GM18502 (cell line): ENCODE data around the gene RGS16.
A peak's percentile ranks its signal among the peaks of the same experiment; 100 is the strongest.

ENCODE experiments used
- ATAC-seq: cut with Tn5 transposase; IDR thresholded peaks from one replicate; pipeline ENCODE4 v1.9.1; 2021; ENCODE audit warnings: mild to moderate bottlenecking; ENCODE audit not compliant: unreplicated experiment, poor library complexity

Gene RGS16

DNA sequence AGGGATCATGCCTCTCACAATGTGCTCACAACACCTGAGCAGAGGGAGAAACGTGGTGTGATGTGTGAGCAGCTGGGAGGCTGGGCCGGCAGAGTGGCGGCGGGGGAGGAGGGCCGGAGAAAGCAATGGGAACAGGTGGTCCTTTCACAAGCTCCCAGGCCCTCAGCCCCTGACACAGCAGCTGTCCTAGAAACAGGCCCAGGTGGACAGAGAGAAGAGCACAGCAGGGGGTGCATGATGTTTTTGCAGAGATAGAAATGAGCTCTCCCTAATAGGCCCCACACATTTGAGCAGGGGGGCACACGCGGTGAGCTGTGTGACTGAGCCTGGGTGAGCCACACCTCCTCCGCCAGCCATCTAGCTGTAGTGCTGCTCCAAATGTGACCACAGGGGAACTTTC, 7.6 kb upstream of the RGS16 start:
- no peak for ATAC-seq

GRCh38 chr1:182611326-182611725, 7.1 kb upstream of the RGS16 start:
- no peak for ATAC-seq

DNA sequence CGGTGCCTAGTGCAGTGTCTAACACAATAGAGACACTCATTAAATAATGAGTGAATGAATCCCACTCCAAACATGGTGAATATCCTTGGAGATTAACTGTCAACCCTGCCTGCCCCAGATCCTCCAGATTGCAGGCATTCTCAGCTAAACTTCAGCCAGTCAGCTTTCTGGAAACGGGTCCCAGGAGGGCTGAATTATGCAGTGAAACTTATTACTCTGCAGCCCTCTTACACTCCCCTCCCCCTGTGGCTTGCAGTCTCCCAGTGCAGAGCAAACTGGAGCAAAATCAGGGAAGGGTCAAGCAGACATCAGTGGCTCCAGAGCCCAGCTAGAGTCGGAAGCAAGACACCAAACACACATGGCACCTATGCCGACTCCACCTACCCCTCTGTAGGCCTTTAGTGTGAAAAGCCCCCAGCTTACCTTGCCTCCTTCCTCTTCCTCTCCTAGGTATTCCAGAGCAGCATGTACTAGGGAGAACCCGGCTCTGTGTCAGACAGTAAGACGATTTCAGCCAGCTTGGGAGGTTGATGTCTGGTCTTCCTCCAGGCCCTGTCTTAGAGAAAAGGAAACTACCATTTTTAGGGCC, 6.5 kb upstream of the RGS16 start:
- no peak for ATAC-seq

- ATAC-seq, result no peak
Observed at GRCh38 chr1:182608845-182609610, 4.8 kb upstream of the RGS16 start.

DNA sequence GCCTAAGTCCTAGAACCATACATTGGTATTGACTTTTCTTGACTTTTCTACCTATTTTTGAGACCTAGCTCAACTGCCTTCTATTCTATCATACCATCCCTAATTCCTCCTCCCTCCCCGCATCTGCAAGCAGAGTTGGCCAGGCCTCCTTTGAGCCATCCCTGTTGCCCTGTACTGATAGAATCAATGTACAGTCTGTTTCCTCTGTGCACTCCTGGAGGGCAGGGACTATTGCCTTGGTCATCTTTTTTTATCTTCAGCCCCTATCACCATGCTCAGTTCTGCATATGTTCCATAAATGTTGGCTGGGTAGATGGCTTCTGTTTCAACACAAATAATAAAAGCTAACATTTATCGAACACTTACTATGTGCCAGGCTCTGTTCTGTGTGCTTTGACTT, 4.0 kb upstream of the RGS16 start:
- no peak for ATAC-seq

- no peak for ATAC-seq
Observed at GRCh38 chr1:182607566-182607965, 3.4 kb upstream of the RGS16 start.

DNA sequence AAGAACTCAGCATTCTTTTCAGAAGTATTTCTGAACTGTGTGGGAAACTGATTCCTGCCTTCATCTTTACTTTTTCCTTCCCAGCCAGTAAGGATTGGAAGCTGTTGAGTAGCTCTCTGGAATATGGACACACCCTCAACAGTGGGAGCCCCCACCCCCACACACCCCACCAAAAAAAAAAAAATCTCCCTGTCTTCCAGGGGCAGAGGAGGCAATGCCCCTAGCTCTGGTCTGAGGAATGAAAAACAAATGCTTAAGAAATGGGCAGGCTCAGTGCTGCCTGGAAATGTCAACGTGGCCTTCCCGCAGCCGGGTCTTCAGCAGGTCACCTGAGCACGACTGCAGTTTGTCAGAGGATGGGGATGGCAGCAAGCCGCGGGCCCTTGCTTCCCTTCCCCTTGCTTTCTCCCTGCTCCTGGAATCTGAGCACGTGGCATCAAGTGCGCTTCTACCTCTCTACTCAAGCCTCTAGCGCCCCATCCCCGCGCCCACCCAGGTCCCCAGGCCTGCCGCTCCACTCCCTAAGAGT, 479 bp downstream of the RGS16 start:
- peak; percentile 10 for ATAC-seq

- ATAC-seq, result no peak
Observed at GRCh38 chr1:182602935-182603645, 1.1 kb downstream of the RGS16 start.

DNA sequence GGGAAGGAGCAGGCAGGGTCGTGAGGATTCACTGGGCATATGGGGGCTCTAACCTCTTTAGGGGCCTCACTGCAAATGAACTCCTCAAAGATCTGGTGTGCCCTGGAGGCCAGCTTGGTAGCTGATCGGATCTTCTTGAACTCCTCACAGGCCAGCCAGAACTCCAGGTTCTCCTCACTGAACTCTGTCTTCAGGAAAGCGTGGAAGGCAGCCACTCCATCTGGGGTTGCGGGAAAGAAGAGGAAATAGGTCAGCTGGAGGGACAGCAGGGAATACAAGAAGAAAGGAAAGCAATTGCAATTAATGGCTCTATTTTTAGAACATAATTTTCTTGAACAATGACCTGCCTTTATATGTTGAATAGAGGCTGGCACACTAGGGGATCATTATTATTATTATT, 2.3 kb downstream of the RGS16 start:
- no peak for ATAC-seq

GRCh38 chr1:182601416-182601786, 2.8 kb downstream of the RGS16 start:
- peak; percentile 29 for ATAC-seq

- ATAC-seq, result no peak
Observed at GRCh38 chr1:182600745-182601415, 3.3 kb downstream of the RGS16 start.

GRCh38 chr1:182600036-182600713, 4.0 kb downstream of the RGS16 start:
- ATAC-seq, result no peak

GRCh38 chr1:182599339-182599738, 4.8 kb downstream of the RGS16 start:
- no peak for ATAC-seq

DNA sequence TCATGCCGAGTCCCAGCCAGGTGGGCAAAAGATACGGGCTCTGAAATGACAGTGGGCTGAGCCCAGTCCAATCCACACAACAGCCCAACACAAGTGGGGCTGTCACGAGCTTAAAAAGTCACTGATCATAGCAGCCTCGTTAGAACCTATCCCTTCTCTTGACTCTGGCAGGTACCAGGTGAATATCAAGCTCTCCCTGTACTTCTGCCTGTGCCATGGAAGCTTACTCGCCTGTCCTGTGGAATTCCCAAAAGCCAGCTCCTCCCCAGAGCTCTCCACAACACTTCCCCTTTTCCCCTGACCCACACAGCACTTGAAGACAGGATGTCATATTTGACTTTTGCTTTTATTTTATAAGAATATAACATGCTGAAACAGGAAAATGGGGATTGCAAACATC, 5.9 kb downstream of the RGS16 start:
- ATAC-seq, result no peak

DNA sequence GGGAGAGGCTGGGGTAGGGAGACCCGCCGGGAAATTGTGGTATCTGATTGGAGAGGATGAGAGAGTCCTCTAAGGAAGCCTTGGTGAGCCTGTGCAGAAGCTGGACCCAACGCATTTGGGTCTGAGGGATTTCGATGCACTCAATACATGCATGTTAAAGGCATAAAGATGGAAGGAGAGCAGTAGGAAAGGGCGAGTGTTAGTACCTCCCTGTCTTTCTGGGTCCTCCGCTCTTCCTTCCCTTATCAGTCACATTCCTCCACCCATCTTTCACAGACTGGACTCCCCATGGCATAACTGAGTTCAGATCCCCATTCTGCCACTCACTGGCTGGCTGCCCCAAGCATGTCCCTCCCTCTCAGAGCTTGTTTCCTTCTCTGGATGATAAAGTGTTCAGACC, 7.3 kb downstream of the RGS16 start:
- no peak for ATAC-seq

DNA sequence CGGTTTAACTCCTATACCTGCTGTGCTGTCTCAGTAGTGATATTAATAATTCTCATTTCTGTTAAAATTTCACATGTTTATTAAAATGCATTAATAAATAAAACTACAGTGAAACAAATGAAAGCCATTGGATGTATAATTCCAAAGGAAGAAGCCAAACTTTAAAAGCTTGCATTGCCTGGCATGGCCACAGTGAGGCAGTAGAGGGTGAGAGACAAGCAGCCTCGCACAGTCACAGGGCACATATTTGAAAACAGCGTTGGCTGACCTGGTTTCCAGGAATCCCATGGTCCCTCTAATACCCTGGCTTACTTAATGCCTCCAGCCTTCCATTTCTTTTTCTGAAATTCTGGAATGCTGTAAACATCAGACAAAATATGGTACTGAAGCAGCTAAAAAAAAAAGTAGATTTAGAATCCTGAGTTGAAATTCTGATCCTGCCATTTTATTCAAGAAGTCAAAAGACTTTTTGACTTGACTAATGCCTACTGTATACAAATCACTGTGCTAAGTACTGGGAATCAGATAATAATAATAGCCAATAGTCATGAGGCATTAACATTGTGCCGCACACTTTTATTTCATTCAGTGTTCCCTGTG, 8.4 kb downstream of the RGS16 start:
- no peak for ATAC-seq

DNA sequence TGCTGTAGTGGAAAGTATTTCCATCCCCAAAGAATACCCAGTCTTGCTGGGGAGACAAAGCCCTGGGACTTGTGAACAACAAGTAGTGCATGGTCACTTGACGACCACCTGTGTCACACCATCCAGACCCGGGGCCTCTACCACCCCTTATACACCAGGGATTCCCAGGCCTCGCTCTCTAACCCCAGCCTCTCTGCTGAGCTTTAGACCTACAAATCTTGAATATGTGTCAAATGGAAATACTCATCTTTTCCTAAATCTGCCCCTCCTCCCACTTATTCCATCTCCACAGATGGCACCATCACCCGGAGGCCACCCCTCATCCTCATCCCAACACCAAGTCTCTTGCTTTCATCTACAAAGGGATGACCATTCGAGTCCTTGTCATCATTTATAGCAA, 14.3 kb downstream of the RGS16 start:
- no peak for ATAC-seq

GRCh38 chr1:182589520-182589919, 14.7 kb downstream of the RGS16 start:
- ATAC-seq, result no peak

- ATAC-seq, result peak; percentile 84
Observed at GRCh38 chr1:182588500-182589396, 15.4 kb downstream of the RGS16 start, which contains the start of gene RNASEL. Gene RNASEL, minus strand, starts transcription at chr1:182589256. Its CDS starts 2,450 bp downstream, at chr1:182586806.
